Measurements from ENCODE around the gene PRRC2C.

- TF ChIP-seq CTCF (IDR thresholded peaks at IDR 0.05) (no peak), POLR2A (IDR thresholded peaks at IDR 0.05) (no peak)
Observed at GRCh38 chr1:171530676-171531075, 45.3 kb downstream of the PRRC2C start.

All from Peyer's patch (tissue), 4 donors.